Measurements from ENCODE around the gene AQP4.

GRCh38 chr18:26862084-26862483 is 3.4 kb downstream of the AQP4 start:
- TF ChIP-seq CTCF (conservative IDR thresholded peaks at IDR 0.05 in 1 of 2, IDR thresholded peaks at IDR 0.05 in 1 of 2; ENCODE audit: low read depth in 1 of 2, low read length in 2 of 2) (no peak), EZH2 (IDR thresholded peaks at IDR 0.05; ENCODE audit: low read length, missing control alignments) (no peak)

Data from fibroblast of lung (primary cell).